MCF 10A (cell line): Measurements from ENCODE around the gene SLC35F4. TPM values are rescaled to one million over a fixed set of nuclear protein-coding genes. Genes with fewer than 3 reads are reported as not detected.

Source experiments
- BruUV-seq: library from RNA; stranded (reverse); fragments of 400-500 nt; replicated peaks from 2 replicates; lab custom pipeline; 2021; lab: Mats Ljungman, UMichigan
- CTCF ChIA-PET: fragments of 300-600 bp; sonication (Branson Sonifier 250); formaldehyde crosslinking; extraction: SDS; loops from one replicate; lab custom pipeline; 2021; ENCODE audit warnings: antibody characterized with exemption, inconsistent platforms; lab: Yijun Ruan, JAX
- POLR2A ChIA-PET: fragments of 300-600, 350-650 bp; sonication (Branson Sonifier 250); formaldehyde crosslinking; extraction: SDS; loops from one replicate; lab custom pipeline; 2020; ENCODE audit warnings: antibody characterized with exemption, inconsistent platforms; lab: Yijun Ruan, JAX
- DNase-seq: peaks from one replicate; pipeline ENCODE4 v3.0.0-alpha.2; 2018; ENCODE audit not compliant: unreplicated experiment
- H3K27ac Mint-ChIP-seq: one replicate; pipeline ENCODE4 v1.8.0; 2022; ENCODE audit warnings: mild to moderate bottlenecking, low read depth, mixed read lengths; ENCODE audit not compliant: unreplicated experiment
- H3K27me3 Mint-ChIP-seq: one replicate; pipeline ENCODE4 v1.8.0; 2022; ENCODE audit warnings: mixed read lengths; ENCODE audit not compliant: insufficient read depth, unreplicated experiment
- H3K36me3 Mint-ChIP-seq: one replicate; pipeline ENCODE4 v1.8.0; 2022; ENCODE audit warnings: mild to moderate bottlenecking, moderate library complexity, mixed read lengths; ENCODE audit not compliant: insufficient read depth, unreplicated experiment
- H3K4me1 Mint-ChIP-seq: one replicate; pipeline ENCODE4 v1.8.0; 2022; ENCODE audit warnings: mixed read lengths; ENCODE audit not compliant: insufficient read depth, unreplicated experiment
- H3K4me3 Mint-ChIP-seq: one replicate; pipeline ENCODE4 v1.8.0; 2022; ENCODE audit warnings: mild to moderate bottlenecking, moderate library complexity, mixed read lengths; ENCODE audit not compliant: unreplicated experiment
- H3K9me3 Mint-ChIP-seq: one replicate; pipeline ENCODE4 v1.8.0; 2022; ENCODE audit warnings: mixed read lengths; ENCODE audit not compliant: unreplicated experiment
- intact Hi-C: fragments of 100-400 bp; cut with micrococcal nuclease; formaldehyde crosslinking; loops from 2 replicates; pipeline ENCODE4 v1.14.1; 2022
- total RNA-seq: library from RNA; stranded (reverse); gene quantifications from 2 replicates; pipeline ENCODE4 v1.2.3, GENCODE V29; 2022
- TF ChIP-seq, protein P1 (sequence below): fragments of 200-600 bp; IDR thresholded peaks from one replicate; pipeline ENCODE4 v1.8.0; 2022; ENCODE audit warnings: antibody characterized with exemption, mild to moderate bottlenecking; ENCODE audit not compliant: unreplicated experiment

The SLC35F4 gene
- total RNA-seq, 1 experiment from 2014 or later, result not detected

DNA sequence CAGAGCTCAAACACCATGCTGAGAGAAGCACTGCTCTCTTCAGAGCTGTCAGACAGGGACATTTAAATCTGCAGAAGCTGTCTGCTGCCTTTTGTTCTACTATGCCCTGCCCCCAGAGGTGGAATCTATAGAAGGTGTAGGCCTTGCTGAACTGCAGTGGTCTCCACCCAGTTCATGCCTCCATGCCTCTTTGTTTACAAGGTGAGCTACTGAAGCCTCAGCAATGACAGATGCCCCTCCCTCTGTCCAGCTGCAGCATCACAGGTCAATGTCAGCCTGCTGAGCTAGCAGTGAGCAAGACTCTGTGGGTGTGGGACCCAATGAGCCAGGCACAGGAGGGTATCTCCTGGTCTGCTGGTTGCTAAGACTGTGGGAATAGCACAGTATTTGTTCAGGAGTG is 346.8 kb downstream of the SLC35F4 start:
- Mint-ChIP-seq H3K4me3 (no peak overlapping the region), H3K9me3 (peaks cover 21% of the 10 kb centered on the region), H3K36me3 (no peaks in the 10 kb centered on the region), H3K4me1 (no peaks in the 10 kb centered on the region), H3K27me3 (peaks cover 33% of the 10 kb centered on the region), H3K27ac (no peak overlapping the region)
- intact Hi-C loops, result no loop called here
- CTCF ChIA-PET, result interaction anchor here (1.0 kb wide), 1 partner anchor 31 kb away, joined by 4 read pairs; no protein-coding TSS in a partner anchor
- no TSS peak for BruUV-seq
- no peak for DNase-seq
- POLR2A ChIA-PET, result no interaction called here
- TF ChIP-seq, protein P1, sequence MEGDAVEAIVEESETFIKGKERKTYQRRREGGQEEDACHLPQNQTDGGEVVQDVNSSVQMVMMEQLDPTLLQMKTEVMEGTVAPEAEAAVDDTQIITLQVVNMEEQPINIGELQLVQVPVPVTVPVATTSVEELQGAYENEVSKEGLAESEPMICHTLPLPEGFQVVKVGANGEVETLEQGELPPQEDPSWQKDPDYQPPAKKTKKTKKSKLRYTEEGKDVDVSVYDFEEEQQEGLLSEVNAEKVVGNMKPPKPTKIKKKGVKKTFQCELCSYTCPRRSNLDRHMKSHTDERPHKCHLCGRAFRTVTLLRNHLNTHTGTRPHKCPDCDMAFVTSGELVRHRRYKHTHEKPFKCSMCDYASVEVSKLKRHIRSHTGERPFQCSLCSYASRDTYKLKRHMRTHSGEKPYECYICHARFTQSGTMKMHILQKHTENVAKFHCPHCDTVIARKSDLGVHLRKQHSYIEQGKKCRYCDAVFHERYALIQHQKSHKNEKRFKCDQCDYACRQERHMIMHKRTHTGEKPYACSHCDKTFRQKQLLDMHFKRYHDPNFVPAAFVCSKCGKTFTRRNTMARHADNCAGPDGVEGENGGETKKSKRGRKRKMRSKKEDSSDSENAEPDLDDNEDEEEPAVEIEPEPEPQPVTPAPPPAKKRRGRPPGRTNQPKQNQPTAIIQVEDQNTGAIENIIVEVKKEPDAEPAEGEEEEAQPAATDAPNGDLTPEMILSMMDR, result no peak
